ENCODE results near the gene CRIM1.

CRIM1 gene

GRCh38 chr2:36376319-36376765 is 20.8 kb downstream of the CRIM1 start:
- no peak for DNase-seq

GRCh38 chr2:36376992-36377738 is 21.6 kb downstream of the CRIM1 start:
- no peak for DNase-seq

GRCh38 chr2:36379710-36380448 is 24.3 kb downstream of the CRIM1 start:
- no peak for DNase-seq

GRCh38 chr2:36380624-36381481 is 25.3 kb downstream of the CRIM1 start:
- no peak for DNase-seq

- no peak for DNase-seq
These were observed 26.4 kb downstream of the CRIM1 start for GRCh38 chr2:36381993-36382392.

GRCh38 chr2:36382472-36382871 is 26.9 kb downstream of the CRIM1 start:
- DNase-seq: no peak

- DNase-seq: no peak
These were observed 28.1 kb downstream of the CRIM1 start for GRCh38 chr2:36383726-36384125.

GRCh38 chr2:36384454-36384853 is 28.9 kb downstream of the CRIM1 start:
- no peak for DNase-seq

GRCh38 chr2:36385603-36386002 is 30.0 kb downstream of the CRIM1 start:
- no peak for DNase-seq

GRCh38 chr2:36387258-36387916 is 31.8 kb downstream of the CRIM1 start:
- DNase-seq: no peak

- DNase-seq: no peak
These were observed 32.9 kb downstream of the CRIM1 start for GRCh38 chr2:36388472-36388871.

GRCh38 chr2:36389091-36389564 is 33.5 kb downstream of the CRIM1 start:
- DNase-seq: no peak

- DNase-seq: no peak
These were observed 34.0 kb downstream of the CRIM1 start for GRCh38 chr2:36389577-36389976.

GRCh38 chr2:36392571-36393255 is 37.1 kb downstream of the CRIM1 start:
- DNase-seq: no peak

- DNase-seq: no peak
These were observed 38.2 kb downstream of the CRIM1 start for GRCh38 chr2:36393738-36394256.

- DNase-seq: no peak
These were observed 39.2 kb downstream of the CRIM1 start for GRCh38 chr2:36394804-36395203.

GRCh38 chr2:36395866-36396265 is 40.3 kb downstream of the CRIM1 start:
- no peak for DNase-seq

GRCh38 chr2:36396878-36397539 is 41.4 kb downstream of the CRIM1 start:
- DNase-seq: no peak

- no peak for DNase-seq
These were observed 42.3 kb downstream of the CRIM1 start for GRCh38 chr2:36397728-36398413.

GRCh38 chr2:36399050-36399449 is 43.5 kb downstream of the CRIM1 start:
- DNase-seq: no peak
